H1 (cell line): ENCODE data around the gene TMA7B. TPM values are rescaled to one million over a fixed set of nuclear protein-coding genes. Genes with fewer than 3 reads are reported as not detected.

Experiments used
- CTCF ChIA-PET: fragments of 300-600 bp; sonication (Branson Sonifier 250); formaldehyde crosslinking; loops from one replicate; lab custom pipeline; 2021; ENCODE audit not compliant: partially characterized antibody; lab: Charles Lee
- POLR2A ChIA-PET: fragments of 300-600 bp; sonication (Branson Sonifier 250); formaldehyde crosslinking; loops from one replicate; lab custom pipeline; 2021; ENCODE audit warnings: inconsistent platforms; ENCODE audit not compliant: partially characterized antibody; lab: Charles Lee
- DNase-seq, 2 experiments: peaks; one replicate each; pipeline versions ENCODE4 v3.0.0 to v3.0.0-alpha.2; 2010 to 2022; ENCODE audit warnings: low spot score in 2 of 2, low read depth in 1 of 2, mixed read lengths in 1 of 2
- FAIRE-seq: peaks from 2 replicates; lab custom pipeline; 2011; peaks lifted over from hg19 to GRCh38; lab: Jason Lieb, UNC
- H2AFZ ChIP-seq: 2 replicates; pipeline ENCODE4 v1.8.1; 2012; ENCODE audit warnings: low read length, inconsistent platforms
- H2AK5ac ChIP-seq: 2 replicates; pipeline ENCODE4 v1.6.1; 2013; ENCODE audit warnings: low read depth, low read length
- H2BK120ac ChIP-seq: replicated peaks from 2 replicates; pipeline ENCODE3; 2013; ENCODE audit warnings: low read depth, low read length, inconsistent platforms
- H2BK12ac ChIP-seq: 2 replicates; pipeline ENCODE4 v1.6.1; 2013; ENCODE audit warnings: low read depth, low read length
- H2BK15ac ChIP-seq: 2 replicates; pipeline ENCODE4 v1.6.1; 2013; ENCODE audit warnings: low read length
- H2BK20ac ChIP-seq: 2 replicates; pipeline ENCODE4 v1.6.1; 2013; ENCODE audit warnings: low read length
- H2BK5ac ChIP-seq: 2 replicates; pipeline ENCODE4 v1.6.1; 2013; ENCODE audit warnings: low read depth, low read length
- H3K14ac ChIP-seq: 2 replicates; pipeline ENCODE4 v1.6.1; 2013; ENCODE audit warnings: inconsistent platforms; ENCODE audit not compliant: insufficient read length
- H3K18ac ChIP-seq: 2 replicates; pipeline ENCODE4 v1.6.1; 2013; ENCODE audit warnings: low read length; ENCODE audit errors: extremely low read depth
- H3K23ac ChIP-seq: 2 replicates; pipeline ENCODE4 v1.6.1; 2013; ENCODE audit warnings: inconsistent platforms; ENCODE audit not compliant: insufficient read length
- H3K23me2 ChIP-seq: 2 replicates; pipeline ENCODE4 v1.6.1; 2013; ENCODE audit warnings: low read depth, low read length
- H3K27ac ChIP-seq: 2 replicates; pipeline ENCODE4 v1.6.1; 2011; ENCODE audit warnings: low read depth, low read length, inconsistent platforms
- H3K27me3 ChIP-seq, 4 experiments: replicated peaks in 1 of 4; 1 replicate in 1 of 4; 2 replicates in 3 of 4; pipeline versions ENCODE4 v1.6.1 to v1.8.1; 2011 to 2013; ENCODE audit warnings: low read length in 3 of 4, mild to moderate bottlenecking in 3 of 4, inconsistent platforms in 2 of 4, mixed read lengths in 2 of 4, moderate library complexity in 1 of 4; ENCODE audit not compliant: control insufficient read depth in 3 of 4, insufficient read depth in 3 of 4; ENCODE audit errors: extremely low read depth in 1 of 4
- H3K36me3 ChIP-seq, 4 experiments: 2 replicates each; pipeline versions ENCODE4 v1.6.1 to v1.8.1; 2011 to 2013; ENCODE audit warnings: mild to moderate bottlenecking in 4 of 4, low read length in 3 of 4, moderate library complexity in 2 of 4, control low read depth in 1 of 4, inconsistent platforms in 1 of 4; ENCODE audit not compliant: insufficient read depth in 4 of 4, control insufficient read depth in 2 of 4
- H3K4ac ChIP-seq: replicated peaks from 2 replicates; pipeline ENCODE3; 2013; ENCODE audit warnings: low read length, low read depth, mixed read lengths, inconsistent platforms; ENCODE audit not compliant: insufficient read length
- H3K4me1 ChIP-seq, 4 experiments: replicated peaks in 1 of 4; 1 replicate in 1 of 4; 2 replicates in 3 of 4; pipeline versions ENCODE4 v1.6.1 to v1.8.1; 2011 to 2013; ENCODE audit warnings: low read length in 3 of 4, inconsistent platforms in 2 of 4, mixed read lengths in 1 of 4; ENCODE audit not compliant: insufficient read depth in 4 of 4, control insufficient read depth in 3 of 4
- H3K4me2 ChIP-seq, 2 experiments: 2 replicates each; pipeline versions ENCODE4 v1.6.1 to v1.8.1; 2011 to 2013; ENCODE audit warnings: low read depth in 2 of 2, low read length in 2 of 2, control low read depth in 1 of 2, inconsistent platforms in 1 of 2, mild to moderate bottlenecking in 1 of 2; ENCODE audit not compliant: insufficient read depth in 1 of 2
- H3K4me3 ChIP-seq, 4 experiments: fragments of 200-600, 300-600 bp in 1 of 4; sonication (generic), shearing (Covaris generic), sonication (Bioruptor Twin) in 1 of 4; 2 replicates each; pipeline versions ENCODE4 v1.5.1 to v1.8.1; 2011 to 2016; ENCODE audit warnings: low read length in 4 of 4, low read depth in 3 of 4, control low read depth in 2 of 4, inconsistent platforms in 2 of 4, mild to moderate bottlenecking in 2 of 4, mixed read lengths in 1 of 4, moderate library complexity in 1 of 4; ENCODE audit not compliant: insufficient read depth in 2 of 4; ENCODE audit errors: extremely low read depth in 1 of 4
- H3K56ac ChIP-seq: replicated peaks from 2 replicates; pipeline ENCODE3; 2013; ENCODE audit warnings: low read depth, mild to moderate bottlenecking, mixed read lengths, low read length, inconsistent platforms; ENCODE audit not compliant: insufficient read length
- H3K79me1 ChIP-seq: 2 replicates; pipeline ENCODE4 v1.6.1; 2013; ENCODE audit warnings: low read depth, low read length, control low read depth
- H3K79me2 ChIP-seq, 2 experiments: 2 replicates each; pipeline versions ENCODE4 v1.6.1 to v1.8.1; 2012 to 2013; ENCODE audit warnings: low read length in 2 of 2, mild to moderate bottlenecking in 2 of 2, inconsistent platforms in 1 of 2; ENCODE audit not compliant: insufficient read depth in 2 of 2, control insufficient read depth in 1 of 2
- H3K9ac ChIP-seq, 4 experiments: replicated peaks in 1 of 4; 1 replicate in 1 of 4; 2 replicates in 3 of 4; pipeline versions ENCODE4 v1.6.1 to v1.8.1; 2011 to 2013; ENCODE audit warnings: low read depth in 3 of 4, low read length in 3 of 4, control low read depth in 2 of 4, mild to moderate bottlenecking in 2 of 4, moderate library complexity in 2 of 4, inconsistent platforms in 1 of 4; ENCODE audit errors: extremely low read depth in 1 of 4
- H3K9me3 ChIP-seq, 2 experiments: 2 replicates each; pipeline versions ENCODE4 v1.6.1 to v1.8.1; 2012 to 2013; ENCODE audit warnings: mild to moderate bottlenecking in 2 of 2, moderate library complexity in 2 of 2, control low read depth in 1 of 2, inconsistent platforms in 1 of 2, low read depth in 1 of 2, low read length in 1 of 2, mixed read lengths in 1 of 2; ENCODE audit not compliant: insufficient read depth in 2 of 2
- H4K20me1 ChIP-seq, 2 experiments: replicated peaks in 1 of 2; 2 replicates each; pipeline versions ENCODE3 to v1.8.1; 2011 to 2013; ENCODE audit warnings: inconsistent platforms in 2 of 2, low read length in 2 of 2, mild to moderate bottlenecking in 1 of 2; ENCODE audit not compliant: insufficient read depth in 2 of 2, control insufficient read depth in 1 of 2
- H4K5ac ChIP-seq: 2 replicates; pipeline ENCODE4 v1.6.1; 2013; ENCODE audit warnings: low read length, low read depth, mixed read lengths, inconsistent platforms; ENCODE audit not compliant: insufficient read length
- H4K8ac ChIP-seq: 2 replicates; pipeline ENCODE4 v1.8.0; 2013; ENCODE audit warnings: mild to moderate bottlenecking, moderate library complexity, low read length, inconsistent platforms; ENCODE audit not compliant: insufficient read depth; ENCODE audit errors: extremely low read depth
- H4K91ac ChIP-seq: replicated peaks from 2 replicates; pipeline ENCODE3; 2013; ENCODE audit warnings: low read length, mixed read lengths, inconsistent platforms; ENCODE audit not compliant: insufficient read length
- CEBPB ChIP-seq: IDR thresholded peaks from 2 replicates; pipeline ENCODE4 v1.6.1; 2012; ENCODE audit warnings: low read depth, low read length
- CREB1 ChIP-seq: IDR thresholded peaks from 2 replicates; pipeline ENCODE4 v1.6.1; 2012; ENCODE audit warnings: inconsistent platforms
- EGR1 ChIP-seq: IDR thresholded peaks from 2 replicates; pipeline ENCODE4 v1.6.1; 2011; ENCODE audit warnings: low read depth, low read length, borderline replicate concordance
- HDAC2 ChIP-seq, 2 experiments: fragments of 300-600 bp in 1 of 2; sonication (generic) in 1 of 2; IDR thresholded peaks; 2 replicates each; pipeline ENCODE4 v1.6.1; 2011 to 2012; ENCODE audit warnings: low read depth in 2 of 2, low read length in 2 of 2, mild to moderate bottlenecking in 2 of 2, moderate library complexity in 2 of 2, borderline replicate concordance in 1 of 2, inconsistent platforms in 1 of 2
- JUN ChIP-seq: IDR thresholded peaks from 2 replicates; pipeline ENCODE4 v1.6.1; 2011; ENCODE audit warnings: low read depth, mild to moderate bottlenecking, improper control_type of control experiment, low read length
- JUND ChIP-seq: IDR thresholded peaks from 2 replicates; pipeline ENCODE4 v1.6.1; 2011; ENCODE audit warnings: mild to moderate bottlenecking, improper control_type of control experiment, low read length
- KDM5A ChIP-seq: fragments of 200-600 bp; IDR thresholded peaks from 2 replicates; pipeline ENCODE4 v1.7.1; 2012; ENCODE audit warnings: mild to moderate bottlenecking, low read length, inconsistent platforms, mixed read lengths
- NANOG ChIP-seq: IDR thresholded peaks from 2 replicates; pipeline ENCODE4 v1.6.1; 2011; ENCODE audit warnings: low read length, low read depth, mild to moderate bottlenecking, inconsistent platforms; ENCODE audit not compliant: insufficient read depth, poor library complexity, severe bottlenecking
- RAD21 ChIP-seq, 2 experiments: IDR thresholded peaks in 1 of 2; conservative IDR thresholded peaks in 1 of 2; 2 replicates each; pipeline ENCODE4 v1.6.1; 2011; ENCODE audit warnings: low read depth in 2 of 2, low read length in 2 of 2, improper control_type of control experiment in 1 of 2, inconsistent platforms in 1 of 2, mild to moderate bottlenecking in 1 of 2, moderate library complexity in 1 of 2
- SP2 ChIP-seq: IDR thresholded peaks from 2 replicates; pipeline ENCODE4 v1.6.1; 2012; ENCODE audit warnings: mild to moderate bottlenecking, low read length, inconsistent platforms
- WGBS, 2 experiments: shearing (Covaris generic) in 1 of 2; methylation state at CpG; one replicate each; pipeline versions ENCODE4 v1.1.6 to v1.1.7; 2013 to 2015; ENCODE audit warnings: low lambda C conversion rate in 2 of 2, mixed read lengths in 2 of 2, inconsistent platforms in 1 of 2, low coverage in 1 of 2, missing lambda C conversion rate in 1 of 2; ENCODE audit not compliant: insufficient replicate concordance in 2 of 2, insufficient coverage in 1 of 2, insufficient read length in 1 of 2; ENCODE audit errors: extremely low coverage in 1 of 2, missing lambda C conversion rate in 1 of 2; 5-methylcytosine and 5-hydroxymethylcytosine counted together
- polyA plus RNA-seq, 7 experiments: library from polyadenylated mRNA; depleted of rRNA in 3 of 7; stranded (reverse) in 5 of 7; unstranded in 2 of 7; fragments of >200 nt in 5 of 7; fragments of 200-250 nt in 2 of 7; gene quantifications; 1 replicate in 5 of 7; 2 replicates in 1 of 7; 4 replicates in 1 of 7; pipeline versions ENCODE4 v1.2.1 to v1.2.3, GENCODE V29; 2011 to 2013; ENCODE audit warnings: missing spikeins in 2 of 7, mixed read lengths in 2 of 7
- total RNA-seq: library from RNA; stranded (reverse); fragmentation: NEBNext Ultra II Directional; extraction: Animal tissue kit (Norgen Biotek cat#: 25700); gene quantifications from 2 replicates; pipeline ENCODE4 v1.2.1, GENCODE V29; 2021
- TF ChIP-seq, protein P1 (sequence below): IDR thresholded peaks from 2 replicates; pipeline ENCODE4 v1.6.1; 2011; ENCODE audit warnings: low read depth, mild to moderate bottlenecking, low read length; ENCODE audit not compliant: insufficient read depth
- TF ChIP-seq, protein P2 (sequence below): IDR thresholded peaks from 2 replicates; pipeline ENCODE4 v1.6.1; 2012; ENCODE audit warnings: inconsistent platforms

TMA7B gene
- total and polyA plus RNA-seq, 2 of the 8 experiments (the other 6 are each of a cell fraction or from before 2014, with no cell fraction given): not detected

DNA sequence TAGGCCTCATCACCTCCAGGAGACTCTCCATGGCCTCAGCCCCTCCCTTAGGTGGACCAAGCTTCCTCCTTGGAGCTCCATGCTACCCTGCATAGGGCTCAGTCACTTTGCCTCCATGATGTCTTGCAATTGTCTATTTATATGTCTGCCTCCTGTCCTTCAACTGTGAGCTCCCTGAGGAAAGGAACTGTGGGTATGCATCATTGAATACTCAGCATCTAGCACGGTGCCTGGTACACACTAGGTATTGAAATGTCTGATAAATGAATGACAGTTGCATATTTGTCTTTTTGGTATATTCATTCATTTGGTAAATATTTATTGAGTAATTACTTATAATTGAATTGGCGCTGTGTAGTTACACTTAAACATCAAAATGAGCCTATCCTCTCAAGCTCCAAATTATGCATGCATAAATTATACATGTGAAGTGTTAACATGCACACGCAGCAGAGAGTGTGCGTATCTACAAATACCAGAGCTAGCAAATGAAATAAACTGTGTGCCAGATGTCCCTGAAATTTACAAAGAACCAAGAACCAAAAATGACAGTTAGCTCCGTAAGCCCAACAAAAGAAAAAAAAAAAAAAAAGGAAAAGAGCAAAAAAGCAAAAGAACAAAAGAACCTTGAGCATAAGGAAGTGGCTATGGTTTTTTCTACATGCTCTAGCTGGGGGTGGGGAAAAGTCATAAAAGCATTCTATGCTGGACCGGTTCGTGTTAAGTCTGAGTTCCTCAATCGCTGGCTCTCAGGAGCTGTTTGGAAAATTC is 34.1 kb upstream of the TMA7B start:
- Histone ChIP-seq H2BK15ac (no peak overlapping the region), H2BK120ac (no peak overlapping the region), H3K14ac (no peak overlapping the region), H3K27ac (no peak overlapping the region), H2BK20ac (no peak overlapping the region), H3K79me1 (no peaks in the 10 kb centered on the region), H3K18ac (no peak overlapping the region), H3K4me3 (no peak overlapping the region), H3K4ac (no peak overlapping the region), H4K91ac (no peak overlapping the region), H3K4me1 (peaks cover 0 to 2% (median 0%) of the 10 kb centered on the region in 4 experiments; a peak in 2 of 7 replicates), H3K23ac (no peak overlapping the region), H3K9ac (no peak overlapping the region), H4K20me1 (no peaks in the 10 kb centered on the region), H3K4me2 (no peak overlapping the region), H3K79me2 (no peaks in the 10 kb centered on the region), H2BK12ac (no peak overlapping the region), H3K56ac (no peak overlapping the region), H3K23me2 (no peaks in the 10 kb centered on the region), H2AFZ (no peak overlapping the region), H3K9me3 (no peaks in the 10 kb centered on the region), H3K27me3 (peaks cover 0 to 2% (median 0%) of the 10 kb centered on the region in 4 experiments; a peak in 1 of 7 replicates), H4K8ac (no peak overlapping the region), H4K5ac (no peak overlapping the region), H2BK5ac (no peak overlapping the region), H2AK5ac (no peak overlapping the region), H3K36me3 (no peaks in the 10 kb centered on the region)
- WGBS, 2 experiments: 90% methylated on average over 8 of the region's 8 CpGs; no CpG with 5 or more reads in 1 of the 2 experiments
- POLR2A ChIA-PET: no interaction called here
- FAIRE-seq (no peak), DNase-seq (no peak)
- CTCF ChIA-PET: interaction anchor here (0.6 to 10.1 kb wide), 15 partner anchors 10 to 194 kb away, joined by 3 to 119 read pairs (median 3); no protein-coding TSS in a partner anchor
- TF ChIP-seq JUN: no peak
- no peak for TF ChIP-seq RAD21 (IDR thresholded peaks at IDR 0.05 in 1 of 2, conservative IDR thresholded peaks at IDR 0.05 in 1 of 2; ENCODE audit: low read depth in 2 of 2, low read length in 2 of 2)
- TF ChIP-seq JUND: no peak
- TF ChIP-seq HDAC2 (IDR thresholded peaks at IDR 0.05; ENCODE audit: borderline replicate concordance in 1 of 2, low read depth in 2 of 2, low read length in 2 of 2): no peak
- TF ChIP-seq NANOG: no peak
- TF ChIP-seq CREB1: no peak
- no peak for TF ChIP-seq KDM5A
- no peak for TF ChIP-seq SP2
- TF ChIP-seq, protein P1, sequence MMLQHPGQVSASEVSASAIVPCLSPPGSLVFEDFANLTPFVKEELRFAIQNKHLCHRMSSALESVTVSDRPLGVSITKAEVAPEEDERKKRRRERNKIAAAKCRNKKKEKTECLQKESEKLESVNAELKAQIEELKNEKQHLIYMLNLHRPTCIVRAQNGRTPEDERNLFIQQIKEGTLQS: no peak
- TF ChIP-seq, protein P2, sequence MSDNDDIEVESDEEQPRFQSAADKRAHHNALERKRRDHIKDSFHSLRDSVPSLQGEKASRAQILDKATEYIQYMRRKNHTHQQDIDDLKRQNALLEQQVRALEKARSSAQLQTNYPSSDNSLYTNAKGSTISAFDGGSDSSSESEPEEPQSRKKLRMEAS: no peak
- TF ChIP-seq EGR1: no peak
- TF ChIP-seq CEBPB: no peak
